Subcutaneous adipose tissue (tissue), 4 donors: ENCODE measurements around the gene ZNF354C. TPM values are rescaled to one million over a fixed set of nuclear protein-coding genes. Genes with fewer than 3 reads are reported as not detected.

Source experiments
- total RNA-seq, 4 donors: library from RNA; depleted of rRNA; stranded (reverse); fragments of >200 nt; gene quantifications; one replicate each; pipeline ENCODE4 v1.1.0, GENCODE V29; 2016
- TF ChIP-seq, protein P1 (sequence below): fragments of 450-650 bp; IDR thresholded peaks from one replicate; pipeline ENCODE4 v1.5.1; 2016; ENCODE audit warnings: low read depth, mild to moderate bottlenecking, control low read depth, antibody characterized with exemption, moderate library complexity

ZNF354C gene
- total RNA-seq, 4 donors from 2014 or later, result 6.5 to 7.5 (median 7.1) TPM

DNA sequence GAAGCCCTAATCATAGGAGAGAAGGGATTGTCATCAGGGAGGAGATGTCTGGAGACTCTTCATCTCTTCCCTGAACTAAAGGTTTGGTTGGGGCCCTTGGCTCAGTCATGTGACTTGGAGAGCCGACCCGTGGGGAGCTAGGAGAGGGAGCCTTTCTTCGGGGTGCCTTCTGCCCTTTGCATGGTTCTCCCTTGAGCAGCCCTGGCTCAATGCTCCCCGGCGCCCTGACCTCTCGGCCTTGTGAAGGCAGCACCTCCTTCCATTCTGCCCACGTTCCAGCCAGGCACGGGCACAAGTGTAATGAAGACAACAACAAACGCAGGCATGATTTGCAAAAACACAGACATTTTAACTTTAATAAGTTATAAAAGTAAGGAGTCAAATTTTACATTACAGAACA, 50.4 kb downstream of the ZNF354C start:
- TF ChIP-seq, protein P1, sequence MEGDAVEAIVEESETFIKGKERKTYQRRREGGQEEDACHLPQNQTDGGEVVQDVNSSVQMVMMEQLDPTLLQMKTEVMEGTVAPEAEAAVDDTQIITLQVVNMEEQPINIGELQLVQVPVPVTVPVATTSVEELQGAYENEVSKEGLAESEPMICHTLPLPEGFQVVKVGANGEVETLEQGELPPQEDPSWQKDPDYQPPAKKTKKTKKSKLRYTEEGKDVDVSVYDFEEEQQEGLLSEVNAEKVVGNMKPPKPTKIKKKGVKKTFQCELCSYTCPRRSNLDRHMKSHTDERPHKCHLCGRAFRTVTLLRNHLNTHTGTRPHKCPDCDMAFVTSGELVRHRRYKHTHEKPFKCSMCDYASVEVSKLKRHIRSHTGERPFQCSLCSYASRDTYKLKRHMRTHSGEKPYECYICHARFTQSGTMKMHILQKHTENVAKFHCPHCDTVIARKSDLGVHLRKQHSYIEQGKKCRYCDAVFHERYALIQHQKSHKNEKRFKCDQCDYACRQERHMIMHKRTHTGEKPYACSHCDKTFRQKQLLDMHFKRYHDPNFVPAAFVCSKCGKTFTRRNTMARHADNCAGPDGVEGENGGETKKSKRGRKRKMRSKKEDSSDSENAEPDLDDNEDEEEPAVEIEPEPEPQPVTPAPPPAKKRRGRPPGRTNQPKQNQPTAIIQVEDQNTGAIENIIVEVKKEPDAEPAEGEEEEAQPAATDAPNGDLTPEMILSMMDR, result no peak

DNA sequence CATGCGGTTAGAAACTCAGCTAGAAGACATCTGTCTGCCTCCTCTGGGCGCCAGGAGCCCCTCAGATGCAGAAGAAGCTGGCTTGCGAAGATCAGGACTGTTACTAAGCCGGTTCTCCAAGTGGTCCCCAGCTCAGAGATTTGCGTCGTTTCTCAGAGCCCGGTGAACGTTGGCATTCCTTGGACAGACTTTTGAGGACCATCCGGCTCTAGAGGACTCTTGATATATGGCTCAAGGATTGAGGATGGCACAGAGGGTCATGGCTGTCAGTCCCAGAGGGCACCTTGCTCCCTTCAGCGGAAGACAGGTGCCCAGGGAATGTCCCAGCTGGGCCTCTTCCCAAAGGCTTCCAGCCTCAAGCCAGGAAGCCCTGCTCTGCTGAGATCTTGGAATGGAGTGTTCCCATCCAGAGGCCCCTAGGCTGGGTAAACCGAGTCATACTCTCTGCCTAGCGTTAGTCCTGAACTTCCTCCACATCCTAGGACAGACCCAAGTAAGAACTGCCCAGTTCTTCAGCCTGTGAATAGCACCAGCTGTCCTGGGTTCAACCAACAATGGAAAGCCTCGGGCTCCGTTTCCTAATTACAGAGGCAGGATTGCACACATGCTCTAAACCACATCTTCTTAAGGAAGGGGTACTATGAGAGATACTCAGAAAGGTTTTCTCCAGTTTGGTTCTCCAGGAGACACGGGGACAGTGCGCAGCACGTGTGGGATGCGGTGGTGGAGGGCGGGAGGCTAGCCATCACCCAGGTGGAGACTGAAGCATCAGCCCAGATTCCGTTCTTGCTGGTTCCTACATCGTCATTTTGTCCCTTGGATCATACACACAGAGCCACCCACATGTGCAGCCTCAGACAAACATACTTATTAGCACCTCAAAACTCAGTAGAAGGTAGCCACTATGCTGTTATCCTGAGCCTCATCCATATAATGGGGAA, 51.4 kb downstream of the ZNF354C start:
- TF ChIP-seq, protein P1, result no peak

DNA sequence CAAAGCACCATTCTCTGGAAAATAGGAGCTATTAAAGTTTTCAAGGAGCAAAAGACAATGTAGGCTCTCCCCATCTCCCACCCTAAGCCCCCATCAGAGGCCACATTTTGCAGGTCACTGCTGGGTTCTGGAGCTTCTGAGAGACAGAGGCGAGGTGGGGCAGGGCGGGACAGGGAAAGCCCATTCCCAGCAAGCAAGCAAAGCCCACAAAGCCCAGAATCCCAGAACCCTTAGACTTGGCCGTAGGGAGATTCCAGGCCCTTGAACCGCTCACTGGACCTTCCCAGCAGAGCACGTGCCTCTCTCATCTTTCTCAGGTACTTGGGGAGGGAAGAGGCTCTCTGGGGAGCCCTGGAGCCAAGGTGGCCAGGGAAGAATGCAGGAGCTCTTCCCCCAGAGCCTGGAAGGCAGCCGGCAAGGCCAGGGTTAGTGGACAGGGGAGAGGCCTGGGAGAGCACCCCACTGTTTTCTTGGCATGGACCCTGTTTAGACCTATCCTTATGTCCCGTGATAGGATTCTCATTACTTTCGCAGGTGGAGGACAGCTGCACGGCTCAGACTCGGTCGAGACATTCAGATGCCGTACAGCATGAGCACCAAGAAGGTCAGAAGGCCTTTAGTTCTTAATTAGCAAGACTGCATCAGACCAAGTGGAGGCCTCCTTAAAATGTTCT, 52.4 kb downstream of the ZNF354C start:
- TF ChIP-seq, protein P1, result no peak

DNA sequence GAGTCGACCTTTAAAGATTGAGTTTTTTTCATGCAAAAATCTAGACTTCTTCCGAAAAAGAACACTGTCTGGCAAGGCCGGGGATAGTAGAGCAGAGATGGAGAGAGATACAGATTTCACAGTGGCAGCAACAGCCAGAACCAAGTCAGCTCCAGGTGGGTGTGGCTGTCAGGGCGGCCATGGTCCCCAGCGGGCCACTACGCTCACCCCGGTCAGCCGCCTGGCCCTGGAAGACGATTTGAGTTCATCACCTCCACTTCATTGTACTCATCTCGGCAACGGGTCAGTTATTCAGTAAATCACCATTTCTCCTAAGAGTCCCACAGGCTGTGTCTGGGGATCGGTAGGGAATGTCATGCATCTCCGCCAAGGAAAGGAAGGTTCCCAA, 53.0 kb downstream of the ZNF354C start:
- TF ChIP-seq, protein P1, result no peak

DNA sequence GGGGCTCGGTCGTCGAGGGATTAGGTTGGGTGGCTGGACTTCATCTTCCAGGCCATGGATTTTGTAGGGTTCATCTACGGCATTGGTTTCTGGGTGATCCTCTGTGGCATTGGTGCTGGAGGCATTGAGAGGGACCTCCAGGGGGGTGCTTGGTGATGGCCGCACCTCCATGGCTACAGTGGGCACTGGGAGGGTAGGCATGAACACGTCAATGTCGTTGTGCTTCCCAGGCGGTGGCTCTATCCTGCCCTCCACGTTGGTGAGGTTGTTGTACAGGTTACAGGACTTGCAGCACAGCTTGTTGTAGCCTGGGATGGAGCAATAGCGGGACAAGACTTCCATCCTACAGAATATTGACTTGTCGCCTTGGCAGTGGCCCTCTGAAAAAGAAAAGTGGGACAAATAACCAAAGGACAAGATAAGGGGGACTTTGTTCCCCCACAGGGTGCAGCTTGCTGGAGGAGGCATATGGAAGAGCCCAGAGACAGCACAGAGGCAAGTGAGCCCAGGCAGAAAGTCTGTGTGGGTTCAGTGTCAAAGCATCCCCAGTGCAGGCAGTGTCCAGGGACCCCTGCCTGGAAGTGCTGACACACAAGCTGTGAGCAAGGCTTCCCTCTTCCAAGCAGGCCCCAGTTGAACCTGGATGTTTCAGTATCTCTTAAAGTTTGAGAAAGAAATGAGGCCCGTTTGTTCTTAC, 53.9 kb downstream of the ZNF354C start:
- TF ChIP-seq, protein P1, result no peak

DNA sequence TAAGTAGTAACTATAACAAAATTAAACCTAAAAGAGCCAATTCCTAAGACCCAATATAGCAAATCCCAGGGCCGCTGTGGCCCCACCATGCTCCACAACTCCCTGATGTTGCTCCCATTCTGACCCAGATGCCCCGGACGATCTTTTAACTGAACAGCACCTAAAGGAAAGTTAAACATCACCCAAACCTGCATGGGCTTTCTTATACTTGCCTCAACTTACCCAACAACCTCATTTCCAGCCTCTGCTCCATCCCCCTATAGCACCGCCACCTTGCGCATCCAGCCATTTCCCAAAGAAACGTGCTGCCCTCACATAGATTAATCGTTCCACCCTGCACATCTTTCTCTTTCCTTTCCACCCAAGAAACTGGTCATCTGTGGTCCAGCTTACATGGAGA, 54.6 kb downstream of the ZNF354C start:
- TF ChIP-seq, protein P1, result no peak

DNA sequence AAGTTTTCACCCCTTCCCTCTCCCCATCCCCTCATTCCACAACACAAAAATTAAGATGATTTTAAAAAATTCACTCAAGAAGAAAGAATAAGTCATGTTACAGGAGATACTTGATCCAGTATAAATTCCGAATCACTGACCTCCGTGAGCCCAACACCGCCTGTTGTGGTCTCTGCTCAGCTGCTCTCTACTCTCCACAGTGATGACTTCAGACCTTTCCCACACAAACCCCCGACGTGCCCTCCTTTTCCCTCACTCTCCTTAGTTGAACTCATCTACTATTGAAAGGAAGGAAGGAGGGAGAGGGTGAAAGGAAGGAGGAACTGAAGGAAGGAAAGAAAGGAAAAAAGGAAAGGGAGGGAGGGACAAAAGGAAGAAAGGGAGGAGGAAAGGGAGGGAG, 55.1 kb downstream of the ZNF354C start:
- TF ChIP-seq, protein P1, result no peak
